ENCODE measurements around the gene SYT7.

Gene SYT7

GRCh38 chr11:61510166-61510919 lies 70.5 kb downstream of the SYT7 start:
- DNase-seq (ENCODE audit: low spot score) = no peak
- in situ Hi-C loops (cut with MboI; ENCODE audit: low sequenced_read_pairs, unreplicated experiment) = no loop called here
- no peak for TF ChIP-seq CTCF (IDR thresholded peaks at IDR 0.05; ENCODE audit: borderline replicate concordance, control extremely low read depth, extremely low read depth, insufficient read depth, missing control alignments)

- DNase-seq (ENCODE audit: low spot score) = peak; percentile 86
- TF ChIP-seq CTCF (IDR thresholded peaks at IDR 0.05; ENCODE audit: borderline replicate concordance, control extremely low read depth, extremely low read depth, insufficient read depth, missing control alignments) = peak; percentile 19
- in situ Hi-C loops (cut with MboI; ENCODE audit: low sequenced_read_pairs, unreplicated experiment) = no loop called here
Observed at GRCh38 chr11:61509043-61510029, 71.5 kb downstream of the SYT7 start.

- in situ Hi-C loops (cut with MboI; ENCODE audit: low sequenced_read_pairs, unreplicated experiment) = no loop called here
- peak; percentile 70 for DNase-seq (ENCODE audit: low spot score)
- no peak for TF ChIP-seq CTCF (IDR thresholded peaks at IDR 0.05; ENCODE audit: borderline replicate concordance, control extremely low read depth, extremely low read depth, insufficient read depth, missing control alignments)
Observed at GRCh38 chr11:61507962-61508861, 72.7 kb downstream of the SYT7 start, which contains the start of gene LRRC10B. Gene LRRC10B, plus strand, starts transcription at chr11:61508749. Its CDS starts 250 bp downstream, at chr11:61508999.

GRCh38 chr11:61507012-61507768 lies 73.7 kb downstream of the SYT7 start:
- DNase-seq (ENCODE audit: low spot score) = no peak
- in situ Hi-C loops (cut with MboI; ENCODE audit: low sequenced_read_pairs, unreplicated experiment) = no loop called here
- no peak for TF ChIP-seq CTCF (IDR thresholded peaks at IDR 0.05; ENCODE audit: borderline replicate concordance, control extremely low read depth, extremely low read depth, insufficient read depth, missing control alignments)

GRCh38 chr11:61505640-61506155 lies 75.2 kb downstream of the SYT7 start:
- in situ Hi-C loops (cut with MboI; ENCODE audit: low sequenced_read_pairs, unreplicated experiment) = no loop called here
- no peak for TF ChIP-seq CTCF (IDR thresholded peaks at IDR 0.05; ENCODE audit: borderline replicate concordance, control extremely low read depth, extremely low read depth, insufficient read depth, missing control alignments)
- DNase-seq (ENCODE audit: low spot score) = no peak

Measured in GM13976 (cell line).